Activated naive CD4-positive, alpha-beta T cell treated with anti-CD3 and anti-CD28 coated beads, Interleukin-2, amount 10 ng/mL, durations not matched to agents 7 days and 5 days (primary cell): ENCODE measurements around the gene LEMD2.

Experiments
- CTCF ChIA-PET: fragments of 350-600 bp; sonication (Branson Sonifier 250); formaldehyde crosslinking; loops from one replicate; lab custom pipeline; 2021; ENCODE audit warnings: antibody characterized with exemption; lab: Charles Lee
- DNase-seq: peaks from one replicate; pipeline ENCODE4 v3.0.0-alpha.2; 2020
- H3K27ac Mint-ChIP-seq: one replicate; pipeline ENCODE4 v1.8.0; 2021; ENCODE audit warnings: mild to moderate bottlenecking, moderate library complexity, mixed read lengths
- H3K27me3 Mint-ChIP-seq: one replicate; pipeline ENCODE4 v1.8.0; 2021; ENCODE audit warnings: mild to moderate bottlenecking, mixed read lengths
- H3K36me3 Mint-ChIP-seq: one replicate; pipeline ENCODE4 v1.8.0; 2021; ENCODE audit warnings: mixed read lengths
- H3K4me1 Mint-ChIP-seq: one replicate; pipeline ENCODE4 v1.8.0; 2021; ENCODE audit warnings: mixed read lengths
- H3K4me3 Mint-ChIP-seq: one replicate; pipeline ENCODE4 v1.8.0; 2021; ENCODE audit warnings: mild to moderate bottlenecking, moderate library complexity, mixed read lengths
- H3K9me3 Mint-ChIP-seq: one replicate; pipeline ENCODE4 v1.8.0; 2021; ENCODE audit warnings: mixed read lengths

LEMD2 gene

DNA sequence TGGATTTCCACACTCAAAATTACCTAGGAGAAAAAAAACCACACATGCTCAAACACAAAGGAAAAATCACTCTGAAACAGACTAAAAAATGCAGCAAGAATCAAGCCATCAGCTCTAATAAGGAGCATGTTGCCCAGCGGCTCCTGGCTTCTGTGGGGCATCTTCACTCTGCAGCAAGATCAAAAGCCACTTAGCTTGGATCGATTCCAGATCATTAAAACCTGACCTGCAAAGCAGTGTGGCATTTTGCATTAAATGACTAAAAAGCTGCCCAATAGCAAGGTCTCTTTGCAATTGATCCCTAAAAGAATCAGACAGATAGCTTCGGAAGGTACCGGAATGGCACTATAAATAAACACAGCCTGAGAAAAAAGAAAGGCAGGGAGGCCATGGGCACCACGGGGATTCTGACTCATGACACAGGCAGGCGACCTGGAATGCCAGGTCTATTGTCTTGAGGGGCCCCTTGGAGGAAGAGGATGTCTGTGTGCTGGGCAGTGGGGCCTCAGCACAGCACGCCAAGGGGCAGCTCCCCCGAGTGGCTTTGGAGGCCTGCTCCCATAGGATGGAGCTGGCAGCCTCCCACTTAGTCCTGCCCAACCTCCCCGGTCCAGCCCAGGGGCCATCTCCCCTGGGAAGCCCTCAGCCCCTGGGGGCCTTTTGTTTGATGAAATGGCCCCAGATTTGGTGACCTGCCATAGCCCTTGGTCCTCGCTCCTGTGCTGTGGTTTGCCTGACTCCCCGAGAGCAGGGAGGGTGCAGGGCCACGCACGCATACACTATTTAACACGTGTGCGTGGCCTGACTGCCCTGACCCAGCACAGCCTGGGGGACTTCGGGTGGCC lies 7.6 kb downstream of the LEMD2 start:
- Mint-ChIP-seq H3K4me1 (peaks cover 26% of the 10 kb centered on the region), H3K27ac (no peak overlapping the region), H3K27me3 (no peaks in the 10 kb centered on the region), H3K4me3 (no peak overlapping the region), H3K9me3 (no peaks in the 10 kb centered on the region), H3K36me3 (peaks cover 73% of the 10 kb centered on the region)
- CTCF ChIA-PET, result interaction anchor here (1.0 to 3.6 kb wide), 5 partner anchors 8 to 246 kb away, joined by 3 to 10 read pairs (median 4); no protein-coding TSS in a partner anchor
- DNase-seq, result no peak

DNA sequence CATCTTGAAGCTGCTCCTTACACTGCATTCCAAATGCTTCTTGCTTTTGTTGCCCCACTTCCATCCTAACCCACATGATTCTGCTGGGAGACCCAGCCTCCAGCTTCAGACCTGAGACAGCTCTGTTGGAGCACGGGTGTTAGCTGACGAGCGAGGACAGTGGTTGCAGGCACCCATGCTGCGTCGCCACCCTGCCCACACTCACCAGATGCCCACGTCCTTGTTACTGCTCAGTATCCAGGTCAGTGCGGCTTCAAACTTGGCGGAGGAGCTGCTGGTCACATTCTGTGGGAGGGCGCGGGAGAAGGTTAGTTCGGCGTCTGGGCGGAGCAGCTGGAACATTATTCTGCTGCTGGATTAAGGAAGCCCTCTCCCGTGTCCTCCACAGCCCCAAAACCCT lies 9.0 kb downstream of the LEMD2 start:
- Mint-ChIP-seq H3K4me3 (no peak overlapping the region), H3K9me3 (no peaks in the 10 kb centered on the region), H3K4me1 (peaks cover 12% of the 10 kb centered on the region), H3K27ac (no peak overlapping the region), H3K27me3 (no peaks in the 10 kb centered on the region), H3K36me3 (peaks cover 72% of the 10 kb centered on the region)
- DNase-seq, result no peak
- CTCF ChIA-PET, result interaction anchor here (0.6 to 3.6 kb wide), 4 partner anchors 11 to 248 kb away, joined by 3 to 25 read pairs (median 7); no protein-coding TSS in a partner anchor

DNA sequence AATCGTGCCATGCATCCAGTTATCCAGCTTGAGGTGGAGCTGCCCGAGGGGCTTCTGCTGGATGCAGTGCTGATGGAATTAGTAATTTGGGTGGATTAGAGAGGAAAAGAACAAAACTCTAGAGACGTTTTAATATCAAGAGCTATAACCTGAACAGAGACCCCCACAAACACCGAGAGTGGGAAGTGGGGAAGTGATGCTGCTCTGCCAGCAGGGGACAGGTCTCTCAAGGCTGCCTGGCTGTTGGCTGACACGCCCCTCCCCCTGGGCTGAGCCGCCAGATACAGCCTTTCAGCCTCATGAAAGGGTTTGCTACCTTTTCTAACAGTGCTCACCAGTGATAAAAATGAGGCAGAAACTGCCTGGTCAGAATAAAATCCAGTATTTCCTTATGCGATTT lies 9.6 kb downstream of the LEMD2 start:
- no peak overlapping the region for H3K4me3 Mint-ChIP-seq
- no peaks in the 10 kb centered on the region for H3K27me3 Mint-ChIP-seq
- peaks cover 7% of the 10 kb centered on the region for H3K4me1 Mint-ChIP-seq
- CTCF ChIA-PET, result interaction anchor here (0.6 to 3.6 kb wide), 4 partner anchors 10 to 248 kb away, joined by 3 to 25 read pairs (median 7); no protein-coding TSS in a partner anchor
- H3K36me3 Mint-ChIP-seq, result peaks cover 71% of the 10 kb centered on the region
- H3K9me3 Mint-ChIP-seq, result no peaks in the 10 kb centered on the region
- no peak for DNase-seq
- H3K27ac Mint-ChIP-seq, result no peak overlapping the region

DNA sequence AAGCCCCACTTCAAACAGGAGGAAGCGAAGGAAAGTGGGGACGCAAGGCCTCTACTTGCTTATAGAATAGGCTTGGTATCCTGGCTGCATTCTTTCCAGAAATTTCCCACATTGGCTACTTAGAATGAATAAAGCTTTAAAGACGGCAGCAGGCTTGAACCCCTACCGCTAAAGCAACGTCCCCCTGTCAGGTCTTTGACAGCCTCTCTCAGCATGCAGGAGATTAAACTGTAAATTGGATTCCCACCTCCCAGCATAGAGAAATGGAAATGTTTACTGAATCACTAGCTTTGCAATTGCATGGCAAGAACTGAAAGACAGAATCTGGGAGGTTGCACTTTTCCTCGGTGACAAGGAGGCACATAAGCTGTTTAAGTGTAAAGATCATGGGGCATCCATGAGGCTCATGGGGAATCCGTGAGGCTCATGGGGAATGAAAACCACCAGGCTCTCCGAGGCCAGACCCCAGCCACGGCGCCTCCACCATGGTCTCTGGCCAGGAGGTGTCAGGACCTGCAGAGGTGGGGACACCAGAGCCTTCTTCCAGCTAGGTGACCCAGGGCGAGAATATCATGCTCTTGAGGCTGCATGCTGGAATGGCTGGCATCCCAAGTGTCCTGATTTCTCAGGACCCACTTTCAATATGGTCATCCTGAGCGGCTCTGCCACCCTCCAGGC lies 10.3 kb downstream of the LEMD2 start:
- H3K27ac Mint-ChIP-seq, result no peak overlapping the region
- no peak overlapping the region for H3K4me3 Mint-ChIP-seq
- H3K27me3 Mint-ChIP-seq, result no peaks in the 10 kb centered on the region
- H3K36me3 Mint-ChIP-seq, result peaks cover 65% of the 10 kb centered on the region
- H3K9me3 Mint-ChIP-seq, result no peaks in the 10 kb centered on the region
- DNase-seq, result no peak
- H3K4me1 Mint-ChIP-seq, result peaks cover 4% of the 10 kb centered on the region
- CTCF ChIA-PET, result interaction anchor here (1.6 to 3.6 kb wide), 3 partner anchors 10 to 249 kb away, joined by 4 to 25 read pairs (median 10); no protein-coding TSS in a partner anchor

DNA sequence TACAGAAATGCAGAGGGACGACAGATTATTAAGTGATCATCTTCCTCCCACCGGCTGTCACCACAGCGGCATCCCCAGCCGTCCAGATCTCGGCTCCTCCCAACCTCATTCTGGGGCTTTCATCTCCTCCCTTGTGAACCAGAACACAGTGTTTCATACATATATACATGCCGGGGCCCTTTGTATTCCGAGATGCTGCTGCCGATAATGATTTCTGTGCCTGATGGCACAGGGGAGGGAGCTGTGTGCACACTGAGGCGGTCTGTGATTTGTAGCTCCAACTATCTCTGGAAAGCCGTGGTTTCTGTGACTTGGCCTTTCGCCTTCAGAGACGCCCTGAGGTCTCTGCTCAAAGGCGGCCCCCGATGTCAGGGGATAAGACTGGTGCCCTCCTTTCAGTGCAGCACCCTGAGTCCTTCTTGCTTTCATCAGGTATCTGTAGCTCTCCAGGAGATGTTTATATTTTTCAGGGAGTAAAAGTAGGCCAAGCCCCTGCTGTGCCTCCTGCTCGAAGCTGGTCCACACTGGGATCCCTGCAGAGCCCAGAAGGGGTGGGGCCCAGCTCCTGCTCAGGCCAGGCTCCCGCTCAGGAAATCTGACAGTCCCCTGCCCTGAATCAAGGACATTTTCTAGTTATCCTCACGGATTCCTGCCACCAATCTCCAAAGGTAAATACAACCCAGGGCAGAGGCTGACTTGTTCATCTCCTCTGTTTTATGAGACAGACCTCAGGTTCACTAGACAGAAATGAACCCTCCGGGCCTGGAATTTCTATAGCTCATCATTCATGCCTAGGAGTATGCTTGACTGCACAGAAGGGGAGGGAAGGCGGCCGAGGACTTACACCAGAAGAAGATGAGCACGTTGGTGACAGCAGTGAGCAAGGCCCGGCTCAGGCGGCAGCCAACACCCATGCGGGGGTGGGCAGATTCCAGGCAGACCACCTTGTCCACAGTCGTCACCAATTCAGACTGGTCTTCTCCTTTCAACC lies 11.2 kb downstream of the LEMD2 start:
- CTCF ChIA-PET, result interaction anchor here (3.4 to 3.6 kb wide), 2 partner anchors 9 to 250 kb away, joined by 10 to 25 read pairs; no protein-coding TSS in a partner anchor

DNA sequence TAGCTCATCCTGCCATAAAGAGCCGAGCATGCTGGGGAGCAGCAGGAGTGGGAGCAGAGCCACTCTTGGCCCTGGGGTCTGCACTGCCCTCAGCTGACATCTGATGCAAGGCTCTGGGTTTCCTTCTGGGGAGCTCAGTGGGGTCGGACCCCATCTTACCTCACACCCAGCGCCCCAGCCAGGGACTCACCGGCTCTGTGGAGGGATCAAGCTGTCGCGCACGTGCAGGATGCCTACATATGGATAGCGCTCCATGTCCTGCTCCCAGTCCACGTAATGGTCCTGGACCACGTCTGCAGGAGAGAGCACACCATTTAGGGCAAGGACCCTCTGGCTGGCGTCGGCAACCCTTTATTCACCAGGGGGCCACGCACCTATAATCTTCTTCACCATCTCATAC lies 12.2 kb downstream of the LEMD2 start:
- no peak overlapping the region for H3K4me3 Mint-ChIP-seq
- no peaks in the 10 kb centered on the region for H3K9me3 Mint-ChIP-seq
- no peak overlapping the region for H3K27ac Mint-ChIP-seq
- H3K27me3 Mint-ChIP-seq, result no peaks in the 10 kb centered on the region
- CTCF ChIA-PET, result interaction anchor here (1.0 to 1.4 kb wide), 2 partner anchors 251 to 256 kb away, joined by 3 read pairs; no protein-coding TSS in a partner anchor
- no peak for DNase-seq
- peaks cover 58% of the 10 kb centered on the region for H3K36me3 Mint-ChIP-seq
- H3K4me1 Mint-ChIP-seq, result peaks cover 4% of the 10 kb centered on the region

More for the DNA sequence above, 11.2 kb downstream of the LEMD2 start:
- DNase-seq, result no peak
- peaks cover 4% of the 10 kb centered on the region for H3K4me1 Mint-ChIP-seq
- H3K4me3 Mint-ChIP-seq, result no peak overlapping the region
- peaks cover 63% of the 10 kb centered on the region for H3K36me3 Mint-ChIP-seq
- no peaks in the 10 kb centered on the region for H3K27me3 Mint-ChIP-seq
- no peak overlapping the region for H3K27ac Mint-ChIP-seq
- H3K9me3 Mint-ChIP-seq, result no peaks in the 10 kb centered on the region

DNA sequence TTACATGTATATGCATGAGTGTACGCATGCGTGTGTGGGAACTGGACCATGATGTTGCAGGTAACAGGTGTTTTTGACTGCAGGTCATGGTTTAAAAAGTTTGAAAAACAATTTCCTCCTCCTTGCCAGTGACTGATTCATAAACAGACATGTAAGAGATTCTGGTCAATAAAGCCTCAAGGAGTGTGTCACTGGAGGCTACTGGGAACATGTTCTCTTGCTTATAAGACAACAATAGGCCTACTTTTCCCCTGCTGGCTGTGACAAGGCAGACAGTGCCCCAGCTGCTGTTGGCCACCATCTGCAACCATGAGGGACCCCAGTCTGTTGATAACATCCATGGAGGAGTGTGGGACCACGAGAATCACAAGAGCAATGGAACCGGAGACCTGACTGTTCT lies 12.7 kb downstream of the LEMD2 start:
- Mint-ChIP-seq H3K4me1 (peaks cover 4% of the 10 kb centered on the region), H3K27me3 (no peaks in the 10 kb centered on the region), H3K27ac (peak overlapping the region; percentile 15), H3K9me3 (no peaks in the 10 kb centered on the region), H3K36me3 (peaks cover 56% of the 10 kb centered on the region), H3K4me3 (no peak overlapping the region)
- no peak for DNase-seq
- CTCF ChIA-PET, result interaction anchor here (1.0 to 1.4 kb wide), 2 partner anchors 252 to 257 kb away, joined by 3 read pairs; no protein-coding TSS in a partner anchor

DNA sequence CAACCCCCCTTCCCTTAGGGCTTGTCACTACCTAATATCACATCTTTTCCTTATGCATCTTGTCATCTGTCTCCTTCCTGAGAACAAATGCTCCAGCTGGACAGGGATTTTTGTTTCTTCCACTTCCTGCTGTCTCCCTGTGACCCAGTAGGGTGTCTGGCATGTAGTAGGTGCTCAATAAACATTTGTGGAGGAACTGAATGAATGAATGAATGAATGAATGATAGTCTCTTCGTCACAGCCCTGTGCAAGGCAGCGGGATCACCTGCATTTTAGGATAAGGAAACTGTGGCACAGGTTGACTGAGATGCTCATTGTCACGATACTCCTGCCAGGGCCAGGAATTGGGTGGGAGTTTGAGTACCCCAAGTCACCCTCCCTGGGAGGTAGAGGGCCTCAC lies 14.2 kb downstream of the LEMD2 start:
- Mint-ChIP-seq H3K4me3 (no peak overlapping the region), H3K27ac (no peak overlapping the region), H3K27me3 (peaks cover 8% of the 10 kb centered on the region), H3K4me1 (peaks cover 2% of the 10 kb centered on the region), H3K36me3 (peaks cover 45% of the 10 kb centered on the region), H3K9me3 (no peaks in the 10 kb centered on the region)
- no peak for DNase-seq
- CTCF ChIA-PET, result interaction anchor here (0.7 to 16.2 kb wide), 3 partner anchors 25 to 469 kb away, joined by 3 to 144 read pairs (median 59); partner anchors contain the start of gene IP6K3

DNA sequence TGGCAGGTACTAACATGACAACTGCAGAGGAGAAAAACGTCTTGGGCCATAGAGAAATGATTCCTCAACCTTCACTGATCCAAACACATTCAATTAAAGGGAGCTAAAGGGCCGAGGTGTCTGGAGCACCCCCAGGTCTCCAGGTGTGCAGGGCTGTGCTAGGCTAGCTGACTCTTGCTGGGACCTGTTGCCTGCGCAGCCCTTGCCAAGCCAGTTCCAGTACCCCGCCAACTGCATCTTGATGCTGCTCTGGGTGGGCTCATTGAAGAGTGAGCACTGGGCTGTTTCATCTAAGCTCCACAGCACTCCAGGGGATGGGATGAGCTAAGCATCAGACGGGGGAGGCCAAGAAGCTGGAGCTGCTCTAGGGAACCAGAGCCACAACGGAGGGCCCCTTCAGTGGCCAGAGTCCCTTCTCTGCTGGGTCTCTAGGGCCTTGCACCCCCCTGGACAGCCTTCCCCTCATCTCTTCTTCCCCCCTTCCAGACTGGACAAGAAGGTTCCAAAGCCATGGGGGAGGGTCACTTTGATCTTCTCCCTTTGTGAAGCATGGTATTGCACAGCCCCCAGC lies 15.9 kb downstream of the LEMD2 start:
- H3K27ac Mint-ChIP-seq, result no peak overlapping the region
- peaks cover 6% of the 10 kb centered on the region for H3K4me1 Mint-ChIP-seq
- CTCF ChIA-PET, result interaction anchor here (0.9 to 16.2 kb wide), 5 partner anchors 9 to 382 kb away, joined by 3 to 167 read pairs (median 59); partner anchors contain the start of gene IP6K3
- H3K4me3 Mint-ChIP-seq, result no peak overlapping the region
- peaks cover 31% of the 10 kb centered on the region for H3K36me3 Mint-ChIP-seq
- H3K9me3 Mint-ChIP-seq, result no peaks in the 10 kb centered on the region
- peaks cover 24% of the 10 kb centered on the region for H3K27me3 Mint-ChIP-seq
- no peak for DNase-seq

DNA sequence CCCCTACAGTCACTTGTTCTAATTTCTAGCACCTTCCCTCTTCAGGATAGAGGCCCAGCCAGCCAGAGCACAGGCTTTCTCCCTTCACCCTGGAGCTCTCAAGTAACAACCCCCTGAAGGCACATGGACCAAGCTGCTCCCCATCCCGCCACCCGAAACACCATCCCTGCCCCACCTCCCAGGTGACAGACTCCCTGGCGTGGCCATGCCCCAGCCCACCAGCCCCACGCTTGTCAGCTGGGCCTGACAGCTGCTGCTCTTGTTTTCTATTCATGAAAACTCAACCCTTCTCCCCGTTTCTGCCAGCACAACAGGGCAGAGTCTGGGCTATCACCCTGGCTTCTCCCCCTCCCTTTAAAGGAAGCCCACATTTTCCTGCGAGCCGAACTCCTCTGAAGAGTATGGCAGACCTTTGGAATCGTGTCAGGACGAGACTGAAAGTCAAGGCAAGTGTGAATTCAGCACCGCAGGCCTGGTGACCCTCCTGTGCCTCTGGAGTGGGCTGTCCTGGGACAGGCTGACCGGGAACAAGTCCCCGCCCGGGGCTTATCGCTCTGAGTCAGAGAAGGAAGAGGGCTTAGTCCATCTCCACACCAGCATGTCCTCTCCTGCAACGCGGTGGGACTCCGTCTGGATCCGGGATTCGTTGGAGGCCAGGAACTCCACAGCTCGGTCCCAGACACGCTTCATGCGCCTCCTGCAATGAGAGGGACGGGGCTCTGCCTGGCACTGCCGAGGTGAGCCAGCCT lies 16.7 kb downstream of the LEMD2 start:
- Mint-ChIP-seq H3K4me1 (peaks cover 6% of the 10 kb centered on the region), H3K27me3 (peaks cover 29% of the 10 kb centered on the region), H3K4me3 (no peak overlapping the region), H3K27ac (no peak overlapping the region), H3K9me3 (no peaks in the 10 kb centered on the region), H3K36me3 (peaks cover 26% of the 10 kb centered on the region)
- CTCF ChIA-PET, result interaction anchor here (0.9 to 16.2 kb wide), 16 partner anchors 9 to 383 kb away, joined by 3 to 167 read pairs (median 6); partner anchors contain the start of gene IP6K3
- no peak for DNase-seq

DNA sequence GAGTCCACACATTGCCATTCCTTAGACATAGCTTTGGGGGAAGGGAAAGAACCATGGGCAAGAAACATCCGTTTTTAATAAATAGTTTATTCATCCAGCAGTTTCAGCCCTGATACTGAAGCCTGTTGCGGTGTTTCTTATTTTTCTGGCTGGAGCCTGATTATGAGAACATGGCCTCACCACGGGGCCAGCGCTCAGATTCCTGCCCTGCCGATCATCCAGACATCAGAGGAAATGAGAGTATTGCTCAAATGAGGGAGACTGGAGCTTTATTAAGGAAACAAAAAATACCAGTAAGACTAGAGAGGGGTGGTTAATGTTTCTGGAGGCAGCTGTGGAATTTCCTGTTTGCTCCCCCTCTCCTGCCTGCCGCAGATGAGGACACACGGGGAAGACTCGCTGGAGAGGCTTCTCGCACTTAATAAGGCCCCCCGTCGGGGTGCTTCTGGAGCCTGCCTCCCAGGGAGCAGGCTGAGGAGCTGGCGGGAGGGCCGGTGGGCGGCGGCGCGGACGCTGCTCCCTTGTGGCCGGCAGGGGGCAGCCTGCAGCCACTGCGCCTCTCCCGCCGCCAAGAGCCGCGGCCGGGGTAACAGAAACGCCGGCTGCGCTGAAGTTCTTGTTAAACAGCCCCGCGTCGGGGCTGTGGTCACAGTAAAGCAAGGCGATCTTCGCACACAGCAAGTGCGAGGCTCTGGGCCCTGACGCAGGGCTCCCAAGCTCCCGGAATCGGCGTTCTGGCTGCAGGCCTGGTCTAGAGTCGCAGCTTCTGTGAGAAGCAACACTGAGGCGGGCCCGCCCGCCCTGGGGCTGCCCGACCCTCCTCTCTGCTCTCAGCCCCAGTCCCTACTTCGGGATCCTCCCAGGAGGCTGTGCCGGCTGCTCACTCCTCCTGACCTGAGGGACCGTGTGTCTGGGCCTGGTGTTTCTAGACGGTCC lies 17.5 kb downstream of the LEMD2 start:
- H3K27ac Mint-ChIP-seq, result peak overlapping the region; percentile 6
- H3K36me3 Mint-ChIP-seq, result peaks cover 19% of the 10 kb centered on the region
- no peaks in the 10 kb centered on the region for H3K9me3 Mint-ChIP-seq
- peak; percentile 70 for DNase-seq
- H3K4me3 Mint-ChIP-seq, result no peak overlapping the region
- CTCF ChIA-PET, result interaction anchor here (0.8 to 16.2 kb wide), 27 partner anchors 7 to 383 kb away, joined by 3 to 167 read pairs (median 4); partner anchors contain the start of gene IP6K3
- H3K27me3 Mint-ChIP-seq, result peaks cover 33% of the 10 kb centered on the region
- H3K4me1 Mint-ChIP-seq, result peaks cover 6% of the 10 kb centered on the region
